Neural crest cell (in vitro differentiated cells): ENCODE results near the gene ZBTB20. TPM values are rescaled to one million over a fixed set of nuclear protein-coding genes. Genes with fewer than 3 reads are reported as not detected.

Experiments used
- DNase-seq: peaks from one replicate; pipeline ENCODE4 v3.0.0; 2021; ENCODE audit warnings: low read depth, mixed read lengths, low spot score
- H3K27ac Mint-ChIP-seq: one replicate; pipeline ENCODE4 v1.8.0; 2021; ENCODE audit warnings: mild to moderate bottlenecking, mixed read lengths; ENCODE audit not compliant: unreplicated experiment
- H3K27me3 Mint-ChIP-seq: 2 replicates; pipeline ENCODE4 v1.8.0; 2021; ENCODE audit warnings: low read depth, mild to moderate bottlenecking, mixed read lengths
- H3K36me3 Mint-ChIP-seq: 2 replicates; pipeline ENCODE4 v1.8.0; 2021; ENCODE audit warnings: low read depth, mild to moderate bottlenecking, mixed read lengths
- H3K4me1 Mint-ChIP-seq: 2 replicates; pipeline ENCODE4 v1.8.0; 2021; ENCODE audit warnings: mixed read lengths
- H3K4me3 Mint-ChIP-seq: one replicate; pipeline ENCODE4 v1.8.0; 2021; ENCODE audit warnings: mild to moderate bottlenecking, mixed read lengths
- H3K9me3 Mint-ChIP-seq: 2 replicates; pipeline ENCODE4 v1.8.0; 2021; ENCODE audit warnings: mixed read lengths
- CTCF ChIP-seq: fragments of 200-600 bp; sonication (generic); conservative IDR thresholded peaks from 2 replicates; pipeline ENCODE4 v1.5.0; 2021; ENCODE audit warnings: antibody characterized with exemption, mild to moderate bottlenecking
- total RNA-seq: library from RNA; stranded (reverse); gene quantifications from 2 replicates; pipeline ENCODE4 v1.2.1, GENCODE V29; 2021

ZBTB20 gene
- total RNA-seq, 1 donor from 2014 or later: 12.4 TPM

DNA sequence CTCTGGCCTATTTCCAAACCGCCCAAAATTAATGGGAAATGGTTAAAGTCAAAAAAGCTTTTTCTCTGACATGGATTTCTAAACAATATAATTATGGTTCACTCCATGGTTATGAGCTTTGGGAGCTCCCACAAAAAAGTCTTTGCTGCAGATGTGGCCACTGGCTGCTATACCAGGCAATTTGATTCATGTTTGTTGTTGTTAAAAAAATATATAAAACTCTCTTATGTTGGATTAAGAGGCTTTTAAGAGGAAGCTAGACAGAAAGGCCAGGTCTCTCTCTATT is 594.6 kb downstream of the ZBTB20 start:
- Mint-ChIP-seq H3K27ac (no peak overlapping the region), H3K27me3 (no peaks in the 10 kb centered on the region), H3K9me3 (no peaks in the 10 kb centered on the region), H3K4me3 (no peak overlapping the region), H3K36me3 (no peaks in the 10 kb centered on the region), H3K4me1 (peaks cover 4% of the 10 kb centered on the region)
- no peak for TF ChIP-seq CTCF
- DNase-seq: no peak

- Mint-ChIP-seq H3K36me3 (no peaks in the 10 kb centered on the region), H3K27me3 (no peaks in the 10 kb centered on the region), H3K9me3 (no peaks in the 10 kb centered on the region), H3K4me3 (no peak overlapping the region), H3K4me1 (peaks cover 3% of the 10 kb centered on the region), H3K27ac (no peak overlapping the region)
- no peak for DNase-seq
- no peak for TF ChIP-seq CTCF
Measured at GRCh38 chr3:114551770-114552526, 595.1 kb downstream of the ZBTB20 start.

GRCh38 chr3:114550165-114550564 is 596.9 kb downstream of the ZBTB20 start:
- no peak for TF ChIP-seq CTCF
- no peak overlapping the region for H3K4me3 Mint-ChIP-seq
- no peaks in the 10 kb centered on the region for H3K27me3 Mint-ChIP-seq
- no peaks in the 10 kb centered on the region for H3K4me1 Mint-ChIP-seq
- no peak overlapping the region for H3K27ac Mint-ChIP-seq
- DNase-seq: no peak
- H3K36me3 Mint-ChIP-seq: no peaks in the 10 kb centered on the region
- no peaks in the 10 kb centered on the region for H3K9me3 Mint-ChIP-seq

- no peaks in the 10 kb centered on the region for H3K4me1 Mint-ChIP-seq
- no peak for DNase-seq
- H3K4me3 Mint-ChIP-seq: no peak overlapping the region
- H3K9me3 Mint-ChIP-seq: no peaks in the 10 kb centered on the region
- H3K27me3 Mint-ChIP-seq: no peaks in the 10 kb centered on the region
- H3K27ac Mint-ChIP-seq: no peak overlapping the region
- H3K36me3 Mint-ChIP-seq: no peaks in the 10 kb centered on the region
- no peak for TF ChIP-seq CTCF
Measured at GRCh38 chr3:114545193-114545592, 601.9 kb downstream of the ZBTB20 start.

- no peaks in the 10 kb centered on the region for H3K9me3 Mint-ChIP-seq
- H3K4me1 Mint-ChIP-seq: no peaks in the 10 kb centered on the region
- H3K4me3 Mint-ChIP-seq: no peak overlapping the region
- no peaks in the 10 kb centered on the region for H3K36me3 Mint-ChIP-seq
- DNase-seq: no peak
- no peak overlapping the region for H3K27ac Mint-ChIP-seq
- no peak for TF ChIP-seq CTCF
- H3K27me3 Mint-ChIP-seq: no peaks in the 10 kb centered on the region
Measured at GRCh38 chr3:114542359-114542758, 604.7 kb downstream of the ZBTB20 start.
